MM.1S (cell line): ENCODE data around the gene MND1.

Experiments used
- DNase-seq: peaks from one replicate; pipeline ENCODE4 v3.0.0-alpha.2; 2015
- H2AFZ ChIP-seq: fragments of 300-600 bp; sonication (generic); 2 replicates; pipeline ENCODE4 v1.6.0; 2016; ENCODE audit warnings: antibody characterized with exemption, low read length
- H3F3A ChIP-seq: fragments of 300-600 bp; sonication (generic); 2 replicates; pipeline ENCODE4 v1.6.1; 2016; ENCODE audit warnings: mild to moderate bottlenecking, antibody characterized with exemption, low read length, moderate library complexity, mixed read lengths; ENCODE audit not compliant: insufficient read depth
- H3K27ac ChIP-seq: fragments of 300-600 bp; sonication (generic); 2 replicates; pipeline ENCODE4 v1.5.1; 2016; ENCODE audit warnings: mild to moderate bottlenecking, low read length
- H3K27me3 ChIP-seq: fragments of 300-600 bp; sonication (generic); replicated peaks from 2 replicates; pipeline ENCODE4 v1.6.0; 2016; ENCODE audit warnings: low read length; ENCODE audit not compliant: insufficient read depth
- H3K36me3 ChIP-seq: fragments of 300-600 bp; sonication (generic); replicated peaks from 2 replicates; pipeline ENCODE4 v1.6.1; 2016; ENCODE audit warnings: mild to moderate bottlenecking, low read length, mixed read lengths; ENCODE audit not compliant: insufficient read depth
- H3K4me1 ChIP-seq: fragments of 300-600 bp; sonication (generic); 2 replicates; pipeline ENCODE4 v1.6.1; 2016; ENCODE audit warnings: low read length, mixed read lengths
- H3K4me2 ChIP-seq: fragments of 300-600 bp; sonication (generic); 2 replicates; pipeline ENCODE4 v1.6.0; 2016; ENCODE audit warnings: low read depth, low read length
- H3K4me3 ChIP-seq: fragments of 300-600 bp; sonication (generic); 2 replicates; pipeline ENCODE4 v1.5.1; 2016; ENCODE audit warnings: low read length, mixed read lengths
- H3K79me2 ChIP-seq: fragments of 300-600 bp; sonication (generic); 2 replicates; pipeline ENCODE4 v1.6.1; 2016; ENCODE audit warnings: mixed run types, low read length, mixed read lengths
- H3K9ac ChIP-seq: fragments of 300-600 bp; sonication (generic); 2 replicates; pipeline ENCODE4 v1.6.1; 2016; ENCODE audit warnings: low read length, mixed read lengths
- H3K9me2 ChIP-seq: fragments of 300-600 bp; sonication (generic); replicated peaks from 2 replicates; pipeline ENCODE4 v1.6.1; 2016; ENCODE audit warnings: mild to moderate bottlenecking, low read length, mixed read lengths; ENCODE audit not compliant: insufficient read depth
- H3K9me3 ChIP-seq: fragments of 300-600 bp; sonication (generic); replicated peaks from 2 replicates; pipeline ENCODE4 v1.6.1; 2016; ENCODE audit warnings: mild to moderate bottlenecking, low read length, mixed read lengths; ENCODE audit not compliant: insufficient read depth
- H4K20me1 ChIP-seq: fragments of 300-600 bp; sonication (generic); 2 replicates; pipeline ENCODE4 v1.6.1; 2016; ENCODE audit warnings: mild to moderate bottlenecking, low read length, moderate library complexity, mixed read lengths; ENCODE audit not compliant: insufficient read depth
- CTCF ChIP-seq: fragments of 300-600 bp; sonication (generic); IDR thresholded peaks from 2 replicates; pipeline ENCODE4 v1.5.1; 2016; ENCODE audit warnings: antibody characterized with exemption, low read length, mixed read lengths
- EZH2 ChIP-seq: fragments of 300-600 bp; sonication (generic); optimal IDR thresholded peaks from 2 replicates; pipeline ENCODE3; 2017; ENCODE audit warnings: low read depth, mild to moderate bottlenecking, antibody characterized with exemption, low read length, mixed read lengths
- EZH2phosphoT487 ChIP-seq: fragments of 300-600 bp; sonication (generic); IDR thresholded peaks from 2 replicates; pipeline ENCODE4 v1.6.1; 2018; ENCODE audit warnings: antibody characterized with exemption, low read length

MND1 gene

GRCh38 chr4:153348006-153348405, 3.5 kb downstream of the MND1 start:
- no peak overlapping the region for H3K9ac ChIP-seq
- H3K27me3 ChIP-seq, result no peaks in the 10 kb centered on the region
- 0 out of 2 replicates have a peak, but pooled peaks cover 6% of the 10 kb centered on the region for H3K4me1 ChIP-seq
- H3F3A ChIP-seq, result 0 out of 2 replicates have a peak, but pooled peaks cover 7% of the 10 kb centered on the region
- no peaks in the 10 kb centered on the region for H4K20me1 ChIP-seq
- TF ChIP-seq EZH2, result no peak
- TF ChIP-seq EZH2phosphoT487, result no peak
- TF ChIP-seq CTCF, result no peak
- H3K79me2 ChIP-seq, result peaks cover 26% of the 10 kb centered on the region
- H3K27ac ChIP-seq, result no peak overlapping the region
- DNase-seq, result no peak
- no peak overlapping the region for H3K4me2 ChIP-seq
- H2AFZ ChIP-seq, result no peak overlapping the region
- H3K36me3 ChIP-seq, result no peaks in the 10 kb centered on the region
- H3K9me3 ChIP-seq, result no peaks in the 10 kb centered on the region
- no peaks in the 10 kb centered on the region for H3K9me2 ChIP-seq
- no peak overlapping the region for H3K4me3 ChIP-seq

DNA sequence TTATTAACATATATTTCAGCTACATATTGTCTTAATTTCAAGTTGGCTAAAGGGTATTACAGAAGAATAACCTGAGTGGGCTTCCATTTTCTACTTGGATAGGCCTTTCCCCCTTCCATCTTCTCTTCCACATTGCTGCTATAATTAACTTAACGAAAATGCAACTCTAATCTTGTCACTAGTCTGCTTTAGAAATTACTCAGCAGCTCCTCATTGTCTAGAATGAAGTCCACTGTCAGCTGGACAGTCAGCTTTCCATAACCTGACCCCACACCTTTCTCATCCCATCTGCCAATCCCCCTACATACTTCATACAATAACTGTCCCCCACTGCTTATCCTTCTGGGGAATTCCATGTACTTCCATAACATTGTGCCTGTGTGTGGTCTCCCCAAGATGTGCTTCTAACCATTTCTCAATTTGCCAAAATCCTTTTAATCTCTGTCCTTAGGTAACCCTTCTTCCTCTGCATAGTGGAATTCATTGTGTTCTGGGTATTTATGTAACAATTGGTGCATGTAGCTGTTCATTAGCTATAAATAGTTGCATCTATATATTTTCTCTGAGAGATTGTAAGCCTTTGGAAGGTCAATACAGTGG, 4.8 kb downstream of the MND1 start:
- Histone ChIP-seq H3F3A (0 out of 2 replicates have a peak, but pooled peaks cover 7% of the 10 kb centered on the region), H3K79me2 (peaks cover 26% of the 10 kb centered on the region), H3K36me3 (no peaks in the 10 kb centered on the region), H3K9ac (no peak overlapping the region), H2AFZ (no peak overlapping the region), H3K4me1 (0 out of 2 replicates have a peak, but pooled peaks cover 6% of the 10 kb centered on the region), H3K9me2 (no peaks in the 10 kb centered on the region), H3K27ac (no peak overlapping the region), H3K4me2 (no peak overlapping the region), H4K20me1 (no peaks in the 10 kb centered on the region), H3K27me3 (no peaks in the 10 kb centered on the region), H3K9me3 (no peaks in the 10 kb centered on the region), H3K4me3 (no peak overlapping the region)
- TF ChIP-seq CTCF (no peak), EZH2phosphoT487 (no peak), EZH2 (no peak)
- no peak for DNase-seq

DNA sequence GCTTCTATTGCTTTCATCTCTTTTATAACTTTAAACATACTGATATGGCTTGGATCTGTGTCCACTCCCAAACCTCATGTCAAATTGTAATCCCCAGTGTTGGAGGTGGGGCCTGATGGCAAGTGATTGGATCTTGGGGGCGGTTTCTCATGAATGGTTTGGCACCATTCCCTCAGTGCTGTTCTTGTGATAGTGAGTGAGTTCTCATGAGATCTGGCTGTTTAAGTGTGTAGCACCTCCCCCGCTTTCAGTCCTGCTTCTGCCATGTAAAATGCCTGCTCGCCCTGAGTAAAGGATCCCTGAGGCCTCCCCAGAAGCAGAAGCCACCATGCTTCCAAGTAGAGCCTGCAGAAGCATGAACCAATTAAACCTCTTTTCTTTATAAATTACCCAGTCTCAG, 17.7 kb downstream of the MND1 start:
- no peaks in the 10 kb centered on the region for H4K20me1 ChIP-seq
- no peak overlapping the region for H3K4me2 ChIP-seq
- DNase-seq, result no peak
- no peaks in the 10 kb centered on the region for H3K4me1 ChIP-seq
- H2AFZ ChIP-seq, result no peak overlapping the region
- H3K27me3 ChIP-seq, result no peaks in the 10 kb centered on the region
- TF ChIP-seq EZH2phosphoT487 (no peak), EZH2 (no peak), CTCF (no peak)
- H3K9me3 ChIP-seq, result no peaks in the 10 kb centered on the region
- H3K79me2 ChIP-seq, result no peaks in the 10 kb centered on the region
- H3K9ac ChIP-seq, result no peak overlapping the region
- H3K9me2 ChIP-seq, result no peaks in the 10 kb centered on the region
- no peaks in the 10 kb centered on the region for H3K36me3 ChIP-seq
- H3K27ac ChIP-seq, result no peak overlapping the region
- no peak overlapping the region for H3K4me3 ChIP-seq
- H3F3A ChIP-seq, result no peaks in the 10 kb centered on the region
